Measurements from ENCODE around the gene PLXNB2.

PLXNB2 gene

GRCh38 chr22:50259302-50259701 lies 48.1 kb downstream of the PLXNB2 start:
- H3K27ac ChIP-seq (ENCODE audit: low read length) = no peak overlapping the region
- no peak for TF ChIP-seq CTCF (IDR thresholded peaks at IDR 0.05; ENCODE audit: low read length)
- no peak for TF ChIP-seq EZH2phosphoT487 (IDR thresholded peaks at IDR 0.05; ENCODE audit: low read length)
- TF ChIP-seq EZH2 (optimal IDR thresholded peaks at IDR 0.05; ENCODE audit: low read depth, low read length) = no peak
- H4K20me1 ChIP-seq (ENCODE audit: insufficient read depth, low read length) = no peaks in the 10 kb centered on the region
- no peak overlapping the region for H2AFZ ChIP-seq (ENCODE audit: low read length)
- peaks cover 16% of the 10 kb centered on the region for H3K79me2 ChIP-seq (ENCODE audit: low read length)
- peaks cover 8% of the 10 kb centered on the region for H3K4me1 ChIP-seq (ENCODE audit: low read length)
- H3F3A ChIP-seq (ENCODE audit: insufficient read depth, low read length) = no peaks in the 10 kb centered on the region
- H3K36me3 ChIP-seq (replicated peaks; ENCODE audit: insufficient read depth, low read length) = no peaks in the 10 kb centered on the region
- H3K4me3 ChIP-seq (ENCODE audit: low read length) = no peak overlapping the region
- no peak overlapping the region for H3K9ac ChIP-seq (ENCODE audit: low read length)
- H3K9me3 ChIP-seq (replicated peaks; ENCODE audit: insufficient read depth, low read length) = no peaks in the 10 kb centered on the region
- H3K4me2 ChIP-seq (ENCODE audit: low read depth, low read length) = no peak overlapping the region
- no peaks in the 10 kb centered on the region for H3K9me2 ChIP-seq (replicated peaks; ENCODE audit: insufficient read depth, low read length)
- DNase-seq = no peak
- no peaks in the 10 kb centered on the region for H3K27me3 ChIP-seq (replicated peaks; ENCODE audit: insufficient read depth, low read length)

- H3K27ac ChIP-seq (ENCODE audit: low read length) = no peak overlapping the region
These were observed 48.8 kb downstream of the PLXNB2 start for GRCh38 chr22:50258361-50259292.

GRCh38 chr22:50257451-50258360 lies 49.7 kb downstream of the PLXNB2 start:
- Histone ChIP-seq H3K36me3 (replicated peaks; ENCODE audit: insufficient read depth, low read length) (no peaks in the 10 kb centered on the region), H3K4me1 (ENCODE audit: low read length) (peaks cover 8% of the 10 kb centered on the region), H3K9me2 (replicated peaks; ENCODE audit: insufficient read depth, low read length) (no peaks in the 10 kb centered on the region), H3K4me3 (ENCODE audit: low read length) (no peak overlapping the region), H3K9ac (ENCODE audit: low read length) (no peak overlapping the region), H3K27me3 (replicated peaks; ENCODE audit: insufficient read depth, low read length) (no peaks in the 10 kb centered on the region), H3K9me3 (replicated peaks; ENCODE audit: insufficient read depth, low read length) (no peaks in the 10 kb centered on the region), H3K4me2 (ENCODE audit: low read depth, low read length) (no peak overlapping the region), H3K79me2 (ENCODE audit: low read length) (peaks cover 16% of the 10 kb centered on the region), H3K27ac (ENCODE audit: low read length) (no peak overlapping the region), H4K20me1 (ENCODE audit: insufficient read depth, low read length) (no peaks in the 10 kb centered on the region), H3F3A (ENCODE audit: insufficient read depth, low read length) (no peaks in the 10 kb centered on the region), H2AFZ (ENCODE audit: low read length) (no peak overlapping the region)
- TF ChIP-seq EZH2phosphoT487 (IDR thresholded peaks at IDR 0.05; ENCODE audit: low read length) = no peak
- no peak for DNase-seq

More at GRCh38 chr22:50258361-50259292, 48.8 kb downstream of the PLXNB2 start:
- Histone ChIP-seq H4K20me1 (ENCODE audit: insufficient read depth, low read length) (no peaks in the 10 kb centered on the region), H3K9me2 (replicated peaks; ENCODE audit: insufficient read depth, low read length) (no peaks in the 10 kb centered on the region), H3K4me3 (ENCODE audit: low read length) (no peak overlapping the region), H3K4me1 (ENCODE audit: low read length) (peaks cover 8% of the 10 kb centered on the region), H3K9me3 (replicated peaks; ENCODE audit: insufficient read depth, low read length) (no peaks in the 10 kb centered on the region), H3F3A (ENCODE audit: insufficient read depth, low read length) (no peaks in the 10 kb centered on the region), H2AFZ (ENCODE audit: low read length) (no peak overlapping the region), H3K4me2 (ENCODE audit: low read depth, low read length) (no peak overlapping the region), H3K9ac (ENCODE audit: low read length) (no peak overlapping the region), H3K27me3 (replicated peaks; ENCODE audit: insufficient read depth, low read length) (no peaks in the 10 kb centered on the region), H3K36me3 (replicated peaks; ENCODE audit: insufficient read depth, low read length) (no peaks in the 10 kb centered on the region), H3K79me2 (ENCODE audit: low read length) (peaks cover 16% of the 10 kb centered on the region)
- TF ChIP-seq CTCF (IDR thresholded peaks at IDR 0.05; ENCODE audit: low read length) = no peak
- no peak for TF ChIP-seq EZH2phosphoT487 (IDR thresholded peaks at IDR 0.05; ENCODE audit: low read length)
- TF ChIP-seq EZH2 (optimal IDR thresholded peaks at IDR 0.05; ENCODE audit: low read depth, low read length) = no peak
- DNase-seq = no peak
